ENCODE data around the gene ZNF850.
A peak's percentile ranks its signal among the peaks of the same experiment; 100 is the strongest.
"Not testable (repeated sequence)": the region's sequence is repeated elsewhere in the genome, so short reads cannot be mapped to it uniquely, and the experiment has no call there.

ZNF850 gene

DNA sequence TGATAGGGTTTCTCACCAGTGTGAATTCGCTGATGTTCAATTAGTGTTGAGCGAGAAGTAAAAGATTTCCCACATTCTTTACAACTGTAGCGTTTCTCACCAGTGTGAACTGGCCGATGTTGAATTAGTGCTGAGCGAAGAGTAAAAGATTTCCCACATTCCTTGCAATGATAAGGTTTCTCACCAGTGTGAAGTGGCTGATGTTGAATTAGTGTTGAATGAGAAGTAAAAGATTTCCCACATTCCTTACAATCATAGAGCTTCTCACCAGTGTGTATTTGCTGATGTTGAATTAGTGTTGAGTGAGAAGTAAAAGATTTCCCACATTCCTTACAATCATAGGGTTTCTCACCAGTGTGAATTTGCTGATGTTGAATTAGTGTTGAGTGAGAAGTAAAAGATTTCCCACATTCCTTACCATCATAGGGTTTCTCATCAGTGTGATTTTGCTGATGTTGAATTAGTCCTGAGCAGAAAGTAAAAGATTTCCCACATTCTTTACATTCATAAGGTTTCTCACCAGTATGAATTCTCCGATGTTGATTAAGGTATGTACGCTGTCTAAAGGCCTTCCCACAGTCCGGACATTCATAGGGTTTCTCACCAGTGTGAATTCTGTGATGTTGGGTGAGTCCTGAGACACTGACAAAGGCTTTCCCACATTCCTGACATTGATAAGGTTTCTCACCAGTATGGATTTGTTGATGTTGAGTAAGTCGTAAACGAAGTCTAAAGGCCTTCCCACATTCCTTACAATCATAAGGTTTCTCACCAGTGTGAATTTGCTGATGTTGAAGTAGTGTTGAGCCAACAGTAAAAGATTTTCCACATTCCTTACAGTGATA lies 24.0 kb downstream of the ZNF850 start:
- in situ Hi-C loops (cut with HindIII; ENCODE audit: low sequenced_read_pairs), result no loop called here
- H3K4me3 ChIP-seq (ENCODE audit: low read depth, low read length), result no peak overlapping the region
- DNase-seq (ENCODE audit: low read depth, low spot score), result no peak
- TF ChIP-seq, protein P1, sequence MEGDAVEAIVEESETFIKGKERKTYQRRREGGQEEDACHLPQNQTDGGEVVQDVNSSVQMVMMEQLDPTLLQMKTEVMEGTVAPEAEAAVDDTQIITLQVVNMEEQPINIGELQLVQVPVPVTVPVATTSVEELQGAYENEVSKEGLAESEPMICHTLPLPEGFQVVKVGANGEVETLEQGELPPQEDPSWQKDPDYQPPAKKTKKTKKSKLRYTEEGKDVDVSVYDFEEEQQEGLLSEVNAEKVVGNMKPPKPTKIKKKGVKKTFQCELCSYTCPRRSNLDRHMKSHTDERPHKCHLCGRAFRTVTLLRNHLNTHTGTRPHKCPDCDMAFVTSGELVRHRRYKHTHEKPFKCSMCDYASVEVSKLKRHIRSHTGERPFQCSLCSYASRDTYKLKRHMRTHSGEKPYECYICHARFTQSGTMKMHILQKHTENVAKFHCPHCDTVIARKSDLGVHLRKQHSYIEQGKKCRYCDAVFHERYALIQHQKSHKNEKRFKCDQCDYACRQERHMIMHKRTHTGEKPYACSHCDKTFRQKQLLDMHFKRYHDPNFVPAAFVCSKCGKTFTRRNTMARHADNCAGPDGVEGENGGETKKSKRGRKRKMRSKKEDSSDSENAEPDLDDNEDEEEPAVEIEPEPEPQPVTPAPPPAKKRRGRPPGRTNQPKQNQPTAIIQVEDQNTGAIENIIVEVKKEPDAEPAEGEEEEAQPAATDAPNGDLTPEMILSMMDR (IDR thresholded peaks at IDR 0.05; ENCODE audit: low read depth, low read length), result no peak

DNA sequence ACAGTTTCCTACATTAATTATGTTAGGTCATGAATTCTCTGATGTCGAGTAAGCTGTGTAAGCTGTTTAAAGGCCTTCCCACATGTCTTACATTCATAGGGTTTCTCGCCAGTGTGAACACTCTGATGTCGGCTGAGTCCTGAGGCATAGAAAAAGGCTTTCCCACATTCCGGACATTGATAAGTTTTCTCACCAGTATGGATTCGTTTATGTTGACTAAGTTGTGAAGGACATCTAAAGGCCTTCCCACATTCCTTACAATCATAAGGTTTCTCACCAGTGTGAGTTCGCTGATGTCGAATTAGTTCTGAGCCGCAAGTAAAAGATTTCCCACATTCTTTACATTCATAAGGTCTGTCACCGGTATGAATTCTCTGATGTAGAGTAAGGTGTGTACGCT lies 24.9 kb downstream of the ZNF850 start:
- in situ Hi-C loops (cut with HindIII; ENCODE audit: low sequenced_read_pairs), result no loop called here
- H3K4me3 ChIP-seq (ENCODE audit: low read depth, low read length), result no peak overlapping the region
- TF ChIP-seq, protein P1 (IDR thresholded peaks at IDR 0.05; ENCODE audit: low read depth, low read length), result no peak
- no peak for DNase-seq (ENCODE audit: low read depth, low spot score)

DNA sequence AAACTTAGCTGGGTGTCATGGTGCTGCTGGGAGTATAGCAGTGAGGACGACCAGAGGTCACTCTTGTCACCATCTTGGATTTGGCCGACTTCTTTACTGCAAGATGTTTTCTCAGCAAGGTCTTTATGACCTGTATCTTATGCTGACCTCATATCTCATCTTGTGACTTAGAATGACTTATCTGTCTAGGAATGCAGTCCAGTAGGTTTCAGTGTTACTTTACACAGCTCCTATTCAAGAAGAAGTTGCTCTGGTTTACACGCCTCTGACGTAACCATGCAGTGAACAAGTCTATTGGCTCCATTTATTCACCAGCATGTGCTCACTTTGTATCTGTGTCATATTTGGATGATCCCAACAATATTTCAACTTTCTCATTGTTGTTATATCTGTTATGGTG lies 26.7 kb downstream of the ZNF850 start:
- H3K4me3 ChIP-seq (ENCODE audit: low read depth, low read length), result no peak overlapping the region
- DNase-seq (ENCODE audit: low read depth, low spot score), result no peak
- in situ Hi-C loops (cut with HindIII; ENCODE audit: low sequenced_read_pairs), result no loop called here
- TF ChIP-seq, protein P1 (IDR thresholded peaks at IDR 0.05; ENCODE audit: low read depth, low read length), result no peak

DNA sequence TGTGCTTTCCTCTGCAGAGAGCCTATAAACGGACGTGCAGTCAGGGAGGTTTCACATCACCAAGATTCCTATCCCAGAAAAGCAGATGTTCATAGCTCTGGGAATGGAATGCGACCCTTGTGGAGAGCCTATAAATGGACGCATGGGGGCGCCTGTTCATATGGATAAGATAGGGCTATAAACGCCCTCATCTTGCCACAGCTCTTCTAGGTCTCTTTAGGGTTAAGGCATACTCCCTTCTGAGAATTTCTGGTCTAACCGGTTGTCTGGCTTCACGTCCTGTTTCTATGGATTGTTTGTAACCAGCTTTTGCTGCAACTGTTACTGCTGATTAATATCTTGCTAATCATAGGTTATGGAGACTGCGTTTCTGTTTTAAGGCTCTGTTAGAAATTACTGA lies 36.4 kb downstream of the ZNF850 start:
- H3K4me3 ChIP-seq (ENCODE audit: low read depth, low read length); DNase-seq (ENCODE audit: low read depth, low spot score); in situ Hi-C loops (cut with HindIII; ENCODE audit: low sequenced_read_pairs): not testable (repeated sequence)

DNA sequence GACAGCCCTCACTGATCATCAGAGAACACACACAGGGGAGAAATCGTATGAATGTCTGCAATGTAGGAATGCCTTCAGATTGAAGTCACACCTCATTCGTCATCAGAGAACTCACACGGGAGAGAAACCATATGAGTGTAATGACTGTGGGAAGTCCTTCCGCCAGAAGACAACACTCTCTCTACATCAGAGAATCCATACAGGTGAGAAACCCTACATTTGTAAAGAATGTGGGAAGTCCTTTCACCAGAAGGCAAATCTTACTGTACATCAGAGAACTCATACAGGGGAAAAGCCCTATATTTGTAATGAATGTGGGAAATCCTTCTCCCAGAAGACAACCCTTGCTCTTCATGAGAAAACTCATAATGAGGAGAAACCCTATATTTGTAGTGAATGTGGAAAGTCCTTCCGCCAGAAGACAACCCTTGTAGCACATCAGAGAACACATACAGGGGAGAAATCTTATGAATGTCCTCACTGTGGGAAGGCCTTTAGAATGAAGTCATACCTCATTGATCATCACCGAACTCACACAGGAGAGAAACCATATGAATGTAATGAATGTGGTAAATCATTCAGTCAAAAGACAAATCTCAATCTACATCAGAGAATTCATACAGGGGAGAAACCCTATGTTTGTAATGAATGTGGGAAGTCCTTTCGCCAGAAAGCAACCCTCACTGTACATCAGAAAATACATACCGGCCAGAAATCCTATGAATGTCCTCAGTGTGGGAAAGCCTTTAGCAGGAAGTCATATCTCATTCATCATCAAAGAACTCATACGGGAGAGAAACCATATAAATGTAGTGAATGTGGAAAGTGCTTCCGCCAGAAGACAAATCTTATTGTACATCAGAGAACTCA lies 52.7 kb downstream of the ZNF850 start:
- in situ Hi-C loops (cut with HindIII; ENCODE audit: low sequenced_read_pairs), result no loop called here
- DNase-seq (ENCODE audit: low read depth, low spot score), result peak; percentile 29
- TF ChIP-seq, protein P1 (IDR thresholded peaks at IDR 0.05; ENCODE audit: low read depth, low read length), result no peak
- no peak overlapping the region for H3K4me3 ChIP-seq (ENCODE audit: low read depth, low read length)

DNA sequence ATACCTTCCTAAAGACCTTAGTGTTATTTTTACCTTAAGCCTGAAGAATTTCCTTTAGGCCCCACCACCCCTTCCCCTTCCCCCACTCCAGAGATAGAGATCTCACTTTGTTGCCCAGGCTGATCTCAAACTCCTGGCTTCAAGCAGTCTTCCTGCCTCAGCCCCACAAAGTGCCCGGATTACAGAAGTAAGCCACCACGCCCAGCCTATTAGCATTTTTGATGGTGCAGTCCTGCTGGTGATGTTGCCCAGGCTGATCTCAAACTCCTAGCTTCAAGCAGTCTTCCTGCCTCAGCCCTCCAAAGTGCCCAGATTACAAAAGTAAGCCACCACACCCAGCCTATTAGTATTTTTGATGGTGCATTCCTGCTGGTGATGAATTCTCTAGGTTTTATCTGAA lies 63.2 kb downstream of the ZNF850 start:
- no peak for DNase-seq (ENCODE audit: low read depth, low spot score)
- TF ChIP-seq, protein P1 (IDR thresholded peaks at IDR 0.05; ENCODE audit: low read depth, low read length), result no peak
- no peak overlapping the region for H3K4me3 ChIP-seq (ENCODE audit: low read depth, low read length)
- in situ Hi-C loops (cut with HindIII; ENCODE audit: low sequenced_read_pairs), result no loop called here

DNA sequence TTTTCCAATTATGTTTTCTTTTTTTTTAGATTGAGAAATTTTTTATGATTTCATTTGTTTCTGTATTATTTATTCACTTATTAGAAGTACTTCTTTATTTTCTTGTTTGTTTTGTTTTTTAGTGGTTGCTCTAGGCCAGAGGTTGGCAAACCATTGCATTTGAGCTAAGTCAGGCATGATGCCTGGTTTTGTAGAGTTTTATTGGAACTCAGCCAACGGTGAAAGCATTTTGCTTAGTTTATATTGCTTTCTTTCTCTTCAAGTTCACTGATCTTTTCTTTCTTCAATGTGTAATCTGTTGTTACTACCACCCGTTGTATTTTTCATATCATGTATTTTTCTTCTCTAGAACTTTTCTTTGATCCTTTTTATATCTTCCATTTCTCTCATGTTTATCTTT lies 65.5 kb downstream of the ZNF850 start:
- no peak overlapping the region for H3K4me3 ChIP-seq (ENCODE audit: low read depth, low read length)
- no peak for DNase-seq (ENCODE audit: low read depth, low spot score)
- in situ Hi-C loops (cut with HindIII; ENCODE audit: low sequenced_read_pairs), result no loop called here
- TF ChIP-seq, protein P1 (IDR thresholded peaks at IDR 0.05; ENCODE audit: low read depth, low read length), result no peak
